Left renal pelvis (tissue), 4 donors: ENCODE results near the gene CCDC183. TPM values are rescaled to one million over a fixed set of nuclear protein-coding genes. Genes with fewer than 3 reads are reported as not detected.
"Not testable (repeated sequence)": the region's sequence is repeated elsewhere in the genome, so short reads cannot be mapped to it uniquely, and the experiment has no call there.

ENCODE experiments used
- DNase-seq, 4 donors: peaks; one replicate each; pipeline ENCODE4 v3.0.0-alpha.2; 2013; ENCODE audit warnings: low read depth in 4 of 4, low spot score in 3 of 4
- polyA plus RNA-seq, 4 donors: library from polyadenylated mRNA; unstranded; fragments of 120-200 nt; gene quantifications; one replicate each; pipeline ENCODE4 v1.2.1, GENCODE V29; 2013; ENCODE audit not compliant: insufficient read length in 4 of 4

The CCDC183 gene
- polyA plus RNA-seq, 4 donors, result 2.5 to 6.5 (median 4.9) TPM

- no peak for DNase-seq
These were observed 40.1 kb downstream of the CCDC183 start for GRCh38 chr9:136835932-136836904.

GRCh38 chr9:136837146-136837855, 41.2 kb downstream of the CCDC183 start:
- DNase-seq, result no peak

- not testable (repeated sequence) for DNase-seq
These were observed 41.7 kb downstream of the CCDC183 start for GRCh38 chr9:136837856-136838277.

DNA sequence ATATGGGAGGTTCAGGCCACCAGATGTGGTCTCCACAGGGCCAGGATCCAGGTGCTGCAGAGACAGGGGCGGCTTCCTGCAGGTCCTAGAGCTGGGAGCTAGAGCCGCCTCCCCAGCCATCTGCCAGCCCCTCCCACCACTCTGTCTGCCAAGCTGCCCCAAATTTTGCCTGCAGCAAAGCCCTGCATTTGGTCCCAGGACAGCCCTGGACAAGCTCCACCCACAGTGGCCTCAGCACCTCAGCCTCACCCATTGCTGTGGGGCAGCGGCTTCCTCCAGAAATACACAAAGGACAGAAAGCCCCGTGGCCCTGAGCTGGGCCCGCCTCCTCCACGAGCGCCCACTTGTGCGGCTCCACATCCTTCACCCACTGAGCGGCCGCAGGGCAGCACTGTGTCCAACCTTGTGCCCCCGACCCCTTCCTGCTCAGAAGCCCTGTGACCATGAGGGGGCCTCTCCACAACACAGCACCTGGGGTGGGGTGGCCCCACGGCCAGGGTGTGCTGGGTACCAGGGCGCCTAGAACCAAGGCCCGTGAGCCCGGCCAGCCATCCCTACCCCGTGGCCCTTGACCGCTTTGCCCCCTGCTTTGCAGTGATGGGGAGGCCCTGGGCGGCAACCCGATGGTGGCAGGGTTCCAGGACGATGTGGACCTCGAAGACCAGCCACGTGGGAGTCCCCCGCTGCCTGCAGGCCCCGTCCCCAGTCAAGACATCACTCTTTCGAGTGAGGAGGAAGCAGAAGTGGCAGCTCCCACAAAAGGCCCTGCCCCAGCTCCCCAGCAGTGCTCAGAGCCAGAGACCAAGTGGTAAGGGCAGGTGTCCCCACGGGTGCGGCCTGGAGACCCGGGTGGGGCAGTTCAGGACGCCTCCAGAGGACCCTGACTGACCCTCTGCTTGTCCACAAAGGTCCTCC, 42.4 kb downstream of the CCDC183 start:
- no peak for DNase-seq

GRCh38 chr9:136839229-136840139, 43.3 kb downstream of the CCDC183 start:
- DNase-seq, result no peak

- DNase-seq, result no peak
These were observed 44.2 kb downstream of the CCDC183 start for GRCh38 chr9:136840140-136840876.

DNA sequence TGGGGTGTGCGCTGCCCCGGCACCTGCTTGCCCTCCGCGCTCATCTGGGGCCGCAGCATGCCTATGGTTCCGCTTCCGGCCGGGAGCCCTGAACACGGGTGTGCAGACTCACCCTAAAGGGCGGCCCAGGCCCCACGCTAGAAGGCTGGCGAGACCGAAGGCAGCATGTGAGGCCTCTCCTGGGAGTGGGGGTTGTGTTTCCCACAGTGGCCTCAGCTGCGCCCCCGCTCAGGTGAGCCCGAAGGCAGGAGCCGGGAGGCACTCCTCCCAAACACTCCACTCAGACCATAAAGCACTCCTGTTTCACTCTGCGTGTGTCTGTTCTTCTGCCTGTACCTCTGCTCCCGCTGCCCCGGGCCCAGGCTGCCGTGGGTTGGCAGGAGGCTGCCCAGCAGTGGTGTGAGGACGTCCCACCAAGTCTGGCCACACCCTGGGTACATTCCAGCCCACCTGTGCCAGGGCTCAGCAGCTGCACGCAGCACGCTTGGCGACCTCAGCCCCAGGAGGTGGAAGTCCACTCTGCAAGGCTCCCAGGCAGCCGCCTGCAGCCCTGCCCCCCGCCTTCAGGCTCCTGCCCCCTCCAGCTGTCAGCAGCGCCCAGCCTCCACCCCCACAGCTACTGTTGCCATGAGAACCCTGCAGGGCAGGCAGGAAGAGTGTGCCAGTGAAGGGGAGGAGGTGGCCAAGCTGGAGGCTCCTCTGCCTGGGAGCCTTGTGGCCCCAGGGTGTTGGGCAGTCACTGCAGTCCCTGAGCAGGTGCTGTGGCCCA, 44.9 kb downstream of the CCDC183 start:
- no peak for DNase-seq

DNA sequence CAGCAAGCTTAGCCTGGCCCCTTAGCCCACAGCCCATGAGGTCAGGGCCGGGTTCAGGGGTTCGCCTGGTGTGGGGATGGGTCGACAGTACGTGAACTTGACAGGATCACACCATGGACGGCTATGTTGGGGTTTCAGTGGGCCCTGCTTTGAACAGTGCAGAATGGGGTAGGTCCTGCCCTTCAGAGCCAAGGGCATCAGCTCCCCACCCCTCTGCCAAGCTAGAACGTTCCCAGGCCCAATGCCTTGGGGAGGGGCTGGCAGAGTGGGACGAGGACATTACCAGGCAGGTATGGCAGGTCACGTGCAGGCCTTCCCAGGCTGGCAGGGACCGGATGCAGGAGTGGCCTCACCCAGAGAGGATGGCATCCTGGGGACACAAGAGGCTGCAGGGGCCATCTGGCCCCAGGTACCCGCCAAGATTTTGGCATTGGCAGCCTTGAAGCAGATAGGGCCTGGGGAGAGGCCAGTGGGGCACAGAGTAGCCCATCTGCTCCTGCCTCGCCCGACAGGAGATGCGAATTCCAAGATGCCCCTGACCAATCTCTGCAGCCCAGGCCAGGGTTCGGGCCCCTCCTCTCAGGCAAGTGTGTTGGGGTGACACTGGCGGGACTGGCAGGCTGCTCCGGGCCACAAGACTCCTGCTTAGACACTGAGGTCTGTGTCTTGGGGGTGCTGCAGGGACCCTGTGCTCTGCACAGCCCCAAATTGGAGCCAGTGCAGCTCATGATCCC, 45.7 kb downstream of the CCDC183 start:
- DNase-seq, result not testable (repeated sequence)

DNA sequence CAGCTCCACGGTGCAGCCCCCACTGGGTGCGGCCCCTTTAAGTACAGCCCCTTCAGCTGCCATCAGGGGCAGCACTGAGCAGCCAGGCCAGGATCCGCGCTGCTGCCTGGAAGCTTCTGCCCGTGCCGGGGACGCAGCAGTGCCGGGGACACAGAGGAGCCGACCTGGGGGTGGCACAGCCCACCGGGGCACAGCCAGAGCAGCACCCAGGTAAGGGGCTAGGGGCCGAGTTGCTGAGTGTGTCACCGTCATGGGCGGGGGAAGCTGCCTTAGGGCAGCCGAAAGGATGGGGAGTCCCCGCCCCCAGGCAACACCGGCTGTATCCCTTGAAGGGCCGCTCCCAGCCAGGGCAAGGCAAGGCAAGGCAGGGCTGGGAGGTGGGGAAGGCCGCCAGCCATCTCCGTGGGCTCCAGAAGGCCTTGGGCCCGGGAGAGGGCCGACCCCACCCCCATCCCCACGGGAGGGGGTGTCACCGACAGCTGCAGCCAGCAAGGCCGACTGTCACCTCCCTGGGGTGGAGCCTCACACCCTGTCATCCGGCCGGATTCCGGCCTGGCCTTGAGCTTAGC, 46.3 kb downstream of the CCDC183 start, which contains the start of gene AJM1:
Gene AJM1, plus strand, starts transcription at position 99 of the 569 bp plus-strand sequence. CDS start 1,937 bp downstream, outside the sequence.
- DNase-seq, result not testable (repeated sequence)

GRCh38 chr9:136843159-136843800, 47.1 kb downstream of the CCDC183 start:
- DNase-seq, result not testable (repeated sequence)

DNA sequence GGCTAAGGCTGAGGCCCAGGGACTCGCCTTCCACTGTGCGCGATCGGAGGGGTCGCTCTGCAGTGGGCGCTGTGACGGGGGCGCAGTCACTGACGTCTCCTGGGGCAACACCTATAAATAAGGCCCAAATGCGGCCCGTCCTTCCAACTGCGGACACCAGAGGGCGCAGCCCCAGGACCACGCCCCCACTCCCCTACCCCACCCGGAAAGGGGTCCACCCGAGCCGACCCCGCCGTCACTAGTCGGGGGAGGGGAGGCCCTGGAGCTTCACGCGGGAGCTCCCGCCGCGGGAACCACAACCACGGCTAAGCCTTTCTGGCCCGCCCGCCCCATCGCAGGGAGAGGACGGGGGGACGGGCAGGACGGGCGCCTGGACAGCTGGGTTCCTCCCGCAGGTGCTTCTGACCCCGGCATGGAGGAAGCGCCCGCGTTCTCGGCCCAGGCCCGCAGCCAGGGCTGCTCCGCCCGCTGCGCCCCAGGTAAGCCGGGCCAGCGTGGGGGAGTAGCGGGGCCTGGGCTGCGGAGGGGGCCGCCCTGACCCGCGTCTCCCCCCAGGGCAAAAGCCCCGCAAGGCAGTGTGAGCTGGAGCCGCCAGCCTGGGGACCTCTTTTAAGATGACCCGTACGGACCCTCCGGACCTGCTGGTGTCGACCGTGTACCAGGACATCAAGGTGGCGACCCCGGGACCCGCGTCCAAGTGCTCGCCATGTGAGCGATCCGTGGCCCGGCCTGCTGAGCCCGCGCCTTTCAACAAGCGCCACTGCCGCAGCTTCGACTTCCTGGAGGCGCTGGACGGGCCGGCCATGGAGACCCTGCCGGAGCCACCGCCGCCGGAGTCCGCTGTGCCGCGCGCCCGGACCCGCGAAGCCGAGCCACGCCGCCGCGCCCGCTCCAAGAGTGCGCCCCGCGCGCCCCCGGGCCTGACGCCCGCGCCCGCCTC, 47.9 kb downstream of the CCDC183 start:
- not testable (repeated sequence) for DNase-seq

DNA sequence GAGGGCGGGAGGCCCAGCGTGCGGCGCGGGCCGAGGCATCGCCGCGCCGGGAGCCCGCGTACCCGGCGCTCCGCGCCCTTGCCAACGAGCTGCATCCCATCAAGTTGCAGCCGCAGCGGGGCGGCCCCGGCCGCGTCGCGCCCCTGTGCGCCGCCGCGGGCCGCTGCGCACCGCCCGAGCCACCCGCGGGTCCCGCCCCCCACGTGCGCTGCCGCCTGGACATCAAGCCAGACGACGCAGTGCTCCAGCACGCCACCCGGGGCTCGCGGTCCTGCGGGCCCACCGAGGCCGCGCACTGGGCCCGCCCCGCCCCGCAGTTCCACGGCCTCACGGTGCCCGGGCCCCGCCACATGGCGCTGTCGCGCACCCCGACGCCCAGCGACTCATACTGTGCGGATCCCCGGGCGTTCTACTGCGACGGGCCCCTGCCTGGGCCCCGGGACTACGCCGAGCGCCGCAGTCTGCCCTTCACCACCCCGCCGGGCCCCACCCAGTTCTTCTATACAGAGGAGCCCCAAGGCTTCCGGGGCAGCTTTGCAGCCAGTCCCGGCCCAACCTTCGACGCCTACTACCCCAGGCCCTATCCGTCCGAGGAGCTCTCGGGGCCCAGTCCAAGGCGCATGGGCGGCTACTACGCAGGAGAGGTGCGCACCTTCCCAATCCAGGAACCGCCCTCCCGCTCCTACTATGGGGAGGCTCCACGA, 48.8 kb downstream of the CCDC183 start:
- no peak for DNase-seq

- no peak for DNase-seq
These were observed 49.5 kb downstream of the CCDC183 start for GRCh38 chr9:136845465-136846260.
